ENCODE results near the gene NT5C1A.

Gene NT5C1A

DNA sequence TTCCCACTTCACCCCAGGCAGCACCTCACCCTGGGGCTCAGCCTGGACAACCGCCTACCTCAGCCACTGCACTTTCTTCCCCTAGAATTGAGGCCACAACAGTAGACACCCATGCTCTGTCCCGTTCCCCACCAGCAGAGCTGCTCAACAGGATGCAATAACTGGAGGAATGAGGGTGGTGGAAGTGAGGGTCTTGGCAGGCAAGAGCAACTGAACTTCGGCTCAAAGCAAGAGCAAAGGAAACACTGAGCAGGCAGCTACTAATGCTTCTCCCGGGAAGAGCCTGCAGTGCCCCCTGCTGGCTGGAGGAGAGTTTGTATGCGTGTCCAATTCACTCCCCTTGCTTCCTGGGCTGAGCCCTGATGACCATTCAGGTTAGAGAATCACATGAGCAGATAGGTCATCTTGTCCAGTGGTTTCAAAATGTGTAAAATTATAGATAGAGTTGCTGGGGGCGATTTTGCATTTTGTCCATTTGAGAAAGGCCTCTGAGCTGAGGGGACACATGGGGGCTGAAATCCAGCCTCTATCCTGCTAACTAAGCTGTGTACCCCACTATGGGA lies 13.9 kb downstream of the NT5C1A start (continued):
- TF ChIP-seq ZNF600 (tag by site-specific recombination; IDR thresholded peaks at IDR 0.05) (no peak), ZNF768 (tag by site-specific recombination; IDR thresholded peaks at IDR 0.05) (no peak), MEIS1 (CRISPR knock-in tag; IDR thresholded peaks at IDR 0.05; ENCODE audit: borderline replicate concordance) (no peak)

DNA sequence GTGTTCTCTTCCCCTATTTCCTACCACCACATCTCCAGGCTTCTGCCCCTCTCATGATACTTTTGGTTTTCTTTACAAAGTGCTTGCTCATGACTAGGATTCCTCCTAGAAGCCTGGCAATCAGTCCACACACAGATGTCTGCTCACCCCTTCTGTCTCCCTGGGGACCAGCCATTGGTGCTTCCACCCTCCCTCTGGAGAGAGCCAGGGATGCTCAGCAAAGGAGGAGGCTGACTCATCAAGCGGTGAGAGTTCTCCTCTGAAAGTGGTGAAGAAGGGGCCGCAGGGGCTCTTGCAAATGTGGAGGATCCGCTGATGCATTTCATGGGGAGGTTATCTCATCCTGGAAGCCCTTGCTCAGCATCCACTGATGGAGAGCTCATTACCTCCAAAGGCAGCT lies 14.5 kb downstream of the NT5C1A start:
- ChIA-PET CTCF (interaction anchor here (0.6 to 15.5 kb wide), 39 partner anchors 8 to 591 kb away, joined by 3 to 350 read pairs (median 6); partner anchors contain the start of genes HEYL and NT5C1A), POLR2A (interaction anchor here (0.7 to 1.6 kb wide), 4 partner anchors 11 to 63 kb away, joined by 3 to 4 read pairs (median 3); partner anchors contain the start of genes HPCAL4 and NT5C1A)
- Histone ChIP-seq H3K4me3 (ENCODE audit: low read depth, low read length) (no peak overlapping the region), H3K36me3 (ENCODE audit: control insufficient read depth in 2 of 2, insufficient read depth in 1 of 2, low read length in 2 of 2) (no peaks in the 10 kb centered on the region), H3K4me1 (ENCODE audit: control insufficient read depth, insufficient read depth, low read length) (no peaks in the 10 kb centered on the region), H3K27ac (ENCODE audit: extremely low read depth, low read depth, low read length) (no peak overlapping the region), H3K9me3 (ENCODE audit: control insufficient read depth, insufficient read depth, low read depth, low read length) (no peaks in the 10 kb centered on the region)
- TF ChIP-seq ZNF585B (tag by site-specific recombination; IDR thresholded peaks at IDR 0.05): no peak
- no peak for TF ChIP-seq SP7 (tag by site-specific recombination; IDR thresholded peaks at IDR 0.05)
- TF ChIP-seq EGR2 (tag by site-specific recombination; IDR thresholded peaks at IDR 0.05; ENCODE audit: low read depth): no peak
- no peak for TF ChIP-seq ZNF561 (tag by site-specific recombination; IDR thresholded peaks at IDR 0.05; ENCODE audit: borderline replicate concordance)
- TF ChIP-seq ZNF521 (tag by site-specific recombination; IDR thresholded peaks at IDR 0.05): no peak
- TF ChIP-seq MEIS1 (CRISPR knock-in tag; IDR thresholded peaks at IDR 0.05; ENCODE audit: borderline replicate concordance): no peak
- no peak for TF ChIP-seq ZNF645 (tag by site-specific recombination; IDR thresholded peaks at IDR 0.05)
- TF ChIP-seq ZNF571 (tag by site-specific recombination; IDR thresholded peaks at IDR 0.05): no peak
- no peak for TF ChIP-seq ZNF670 (tag by site-specific recombination; IDR thresholded peaks at IDR 0.05; ENCODE audit: low read depth)
- no peak for TF ChIP-seq SALL2 (tag by site-specific recombination; IDR thresholded peaks at IDR 0.05; ENCODE audit: borderline replicate concordance)
- TF ChIP-seq ZNF324 (tag by site-specific recombination; IDR thresholded peaks at IDR 0.05): no peak
- no peak for TF ChIP-seq YY2 (tag by site-specific recombination; IDR thresholded peaks at IDR 0.05)
- no peak for TF ChIP-seq ZFP69B (tag by site-specific recombination; IDR thresholded peaks at IDR 0.05)
- no peak for TF ChIP-seq ZBTB6 (tag by site-specific recombination; IDR thresholded peaks at IDR 0.05)

DNA sequence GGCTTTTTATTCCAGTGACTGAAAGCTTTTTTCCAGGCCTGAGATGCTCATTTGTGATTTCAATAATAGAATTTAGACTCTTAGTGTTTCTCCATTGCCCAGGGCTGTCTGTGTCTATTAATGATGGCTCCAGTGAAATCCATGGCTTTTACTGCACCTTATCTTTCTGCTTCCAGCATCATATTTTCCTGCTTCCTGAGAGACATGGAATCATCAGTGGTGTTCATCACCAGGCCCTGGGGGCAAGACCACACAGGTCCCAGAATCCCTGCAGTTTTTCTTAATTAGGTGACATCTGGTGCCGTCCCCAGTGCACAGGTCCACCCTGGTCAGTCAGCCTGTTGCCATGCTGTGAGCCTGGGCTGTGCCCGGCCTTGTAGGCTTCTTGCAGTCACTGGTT lies 15.5 kb downstream of the NT5C1A start:
- Histone ChIP-seq H3K4me3 (ENCODE audit: low read depth, low read length) (no peak overlapping the region), H3K4me1 (ENCODE audit: control insufficient read depth, insufficient read depth, low read length) (no peaks in the 10 kb centered on the region), H3K27ac (ENCODE audit: extremely low read depth, low read depth, low read length) (no peak overlapping the region), H3K36me3 (ENCODE audit: control insufficient read depth in 2 of 2, insufficient read depth in 1 of 2, low read length in 2 of 2) (no peaks in the 10 kb centered on the region), H3K9me3 (ENCODE audit: control insufficient read depth, insufficient read depth, low read depth, low read length) (no peaks in the 10 kb centered on the region)
- ChIA-PET CTCF (interaction anchor here (4.3 to 15.5 kb wide), 3 partner anchors 9 to 50 kb away, joined by 43 to 350 read pairs (median 181); partner anchors contain the start of gene NT5C1A), POLR2A (interaction anchor here (0.6 kb wide), 1 partner anchor 70 kb away, joined by 3 read pairs; no protein-coding TSS in a partner anchor)
- TF ChIP-seq ZNF530 (tag by site-specific recombination; IDR thresholded peaks at IDR 0.05; ENCODE audit: low read depth) (no peak), ZNF501 (tag by site-specific recombination; IDR thresholded peaks at IDR 0.05) (no peak), IKZF3 (tag by site-specific recombination; IDR thresholded peaks at IDR 0.05) (no peak), ZBTB8A (tag by site-specific recombination; IDR thresholded peaks at IDR 0.05) (no peak), ZNF394 (tag by site-specific recombination; IDR thresholded peaks at IDR 0.05; ENCODE audit: borderline replicate concordance) (no peak), ZNF548 (tag by site-specific recombination; IDR thresholded peaks at IDR 0.05) (no peak), ZNF18 (tag by site-specific recombination; IDR thresholded peaks at IDR 0.05) (no peak), ZNF510 (tag by site-specific recombination; IDR thresholded peaks at IDR 0.05; ENCODE audit: insufficient replicate concordance) (no peak), ZNF335 (tag by site-specific recombination; conservative IDR thresholded peaks at IDR 0.05) (no peak), ZNF785 (tag by site-specific recombination; IDR thresholded peaks at IDR 0.05) (no peak), ZNF341 (tag by site-specific recombination; IDR thresholded peaks at IDR 0.05; ENCODE audit: low read depth) (no peak), ZNF555 (tag by site-specific recombination; conservative IDR thresholded peaks at IDR 0.05) (no peak), ZNF155 (tag by site-specific recombination; IDR thresholded peaks at IDR 0.05) (no peak)

Measured in HEK293 (cell line).